Neuron (in vitro differentiated cells): Measurements from ENCODE around the gene TTC29.

Experiments used
- H2AFZ ChIP-seq: one replicate; pipeline ENCODE4 v1.6.1; 2013; ENCODE audit warnings: low read depth, mild to moderate bottlenecking, inconsistent platforms, low read length, moderate library complexity
- H3K27me3 ChIP-seq: one replicate; pipeline ENCODE4 v1.6.1; 2013; ENCODE audit warnings: low read length; ENCODE audit not compliant: insufficient read depth
- H3K36me3 ChIP-seq: one replicate; pipeline ENCODE4 v1.6.1; 2013; ENCODE audit warnings: low read length; ENCODE audit not compliant: insufficient read depth
- H3K4me1 ChIP-seq: one replicate; pipeline ENCODE4 v1.6.1; 2013; ENCODE audit warnings: low read length; ENCODE audit not compliant: insufficient read depth
- H3K4me3 ChIP-seq: 2 replicates; pipeline ENCODE4 v1.5.1; 2013; ENCODE audit warnings: mild to moderate bottlenecking, low read length, moderate library complexity
- H3K9me3 ChIP-seq: one replicate; pipeline ENCODE4 v1.6.1; 2013; ENCODE audit warnings: low read length

The TTC29 gene, protein sequence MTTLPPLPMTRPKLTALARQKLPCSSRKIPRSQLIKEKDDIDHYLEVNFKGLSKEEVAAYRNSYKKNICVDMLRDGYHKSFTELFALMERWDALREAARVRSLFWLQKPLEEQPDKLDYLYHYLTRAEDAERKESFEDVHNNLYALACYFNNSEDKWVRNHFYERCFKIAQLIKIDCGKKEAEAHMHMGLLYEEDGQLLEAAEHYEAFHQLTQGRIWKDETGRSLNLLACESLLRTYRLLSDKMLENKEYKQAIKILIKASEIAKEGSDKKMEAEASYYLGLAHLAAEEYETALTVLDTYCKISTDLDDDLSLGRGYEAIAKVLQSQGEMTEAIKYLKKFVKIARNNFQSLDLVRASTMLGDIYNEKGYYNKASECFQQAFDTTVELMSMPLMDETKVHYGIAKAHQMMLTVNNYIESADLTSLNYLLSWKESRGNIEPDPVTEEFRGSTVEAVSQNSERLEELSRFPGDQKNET

DNA sequence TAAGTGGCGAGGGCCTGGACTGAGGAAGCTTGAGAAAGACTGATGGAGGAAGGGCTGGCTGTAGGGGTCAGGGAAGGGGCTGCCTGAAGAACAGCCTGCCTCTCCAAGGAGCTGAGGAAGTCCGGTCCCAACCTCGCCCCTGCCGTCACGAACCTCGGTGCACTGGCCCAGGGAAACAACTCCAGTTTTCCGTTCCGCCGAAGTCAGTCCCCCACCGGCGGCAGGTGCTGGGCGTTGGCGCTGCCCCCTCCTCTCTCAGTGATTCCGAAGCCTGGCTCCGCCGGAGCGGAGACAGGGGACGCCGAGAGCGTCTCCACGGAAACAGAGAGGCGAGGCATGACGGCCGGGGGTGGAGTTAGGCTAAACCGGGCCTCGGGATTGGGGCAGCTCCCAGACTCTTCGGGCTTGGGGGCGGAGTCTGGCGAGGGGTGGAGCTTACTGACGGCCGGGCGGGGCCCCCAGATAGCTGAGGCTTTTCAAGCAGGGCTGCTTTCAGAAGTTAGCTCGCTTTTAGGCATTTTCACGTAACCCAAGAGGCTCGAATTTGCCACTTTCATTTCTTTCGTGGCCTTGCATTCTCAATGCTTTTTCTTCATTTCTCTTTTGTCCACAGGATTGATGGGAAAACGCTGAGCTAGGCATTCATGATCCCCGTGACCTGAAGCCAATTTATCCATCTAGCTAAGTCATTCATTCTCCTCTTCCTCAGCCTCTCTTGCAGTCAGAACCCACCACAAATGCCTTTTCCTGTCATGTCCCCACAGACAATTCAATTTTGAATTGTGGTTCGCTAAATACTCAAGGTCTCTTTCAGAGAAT lies at the start of gene TTC29:
Gene TTC29 (minus strand): TSS at position 309 of the 819 bp plus-strand sequence. CDS start 5,969 bp downstream, outside the sequence.
- Histone ChIP-seq H2AFZ (peak within 1 kb of the TSS; percentile 87), H3K4me3 (peak within 1 kb of the TSS; percentile 48), H3K27me3 (no peaks in the 10 kb centered on the region), H3K9me3 (no peaks in the 10 kb centered on the region), H3K4me1 (peaks cover 10% of the 10 kb centered on the region), H3K36me3 (no peaks in the 10 kb centered on the region)

DNA sequence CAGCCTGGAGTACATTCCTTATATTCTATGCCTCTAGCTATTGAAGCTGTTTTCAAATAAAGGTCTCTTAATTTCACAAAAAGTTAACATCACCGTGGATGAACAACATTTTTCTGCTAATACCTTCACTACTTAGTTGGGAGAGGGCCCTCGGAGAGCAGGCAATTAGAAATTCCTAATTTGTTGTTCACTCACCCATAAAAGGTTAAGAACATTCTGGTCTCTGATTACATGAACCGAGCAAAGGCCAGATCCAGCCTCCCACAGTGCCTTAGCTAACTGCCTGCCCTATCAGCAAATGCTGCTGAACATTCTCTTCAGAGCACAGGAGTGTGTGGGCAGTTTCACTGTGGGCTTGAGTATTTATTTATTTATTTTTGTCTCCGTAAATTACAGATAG lies 36.0 kb upstream of the TTC29 start:
- Histone ChIP-seq H3K4me3 (no peak overlapping the region), H3K36me3 (no peaks in the 10 kb centered on the region), H3K4me1 (no peaks in the 10 kb centered on the region), H2AFZ (no peak overlapping the region), H3K27me3 (no peaks in the 10 kb centered on the region), H3K9me3 (peaks cover 2% of the 10 kb centered on the region)

DNA sequence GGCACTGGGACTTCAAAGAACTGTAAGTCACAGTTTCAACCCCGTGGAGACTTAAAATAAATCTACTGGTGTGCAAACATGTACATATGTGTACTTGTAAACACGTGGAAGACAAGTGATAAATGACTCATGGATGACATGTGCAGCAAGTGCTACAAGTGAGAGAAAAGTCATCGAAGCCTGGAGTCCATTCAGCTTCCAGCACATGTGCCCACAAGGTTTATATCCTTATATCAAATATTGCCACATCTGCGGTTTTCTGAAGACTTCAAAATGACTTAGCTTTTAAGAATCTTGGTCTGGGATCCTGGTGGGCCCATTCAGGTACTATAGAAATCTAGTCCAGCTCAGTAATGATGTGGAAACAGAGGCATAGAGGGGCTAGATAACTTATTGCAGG lies 33.0 kb upstream of the TTC29 start:
- Histone ChIP-seq H3K36me3 (no peaks in the 10 kb centered on the region), H3K27me3 (no peaks in the 10 kb centered on the region), H2AFZ (no peak overlapping the region), H3K4me1 (no peaks in the 10 kb centered on the region), H3K9me3 (no peaks in the 10 kb centered on the region), H3K4me3 (no peak overlapping the region)

DNA sequence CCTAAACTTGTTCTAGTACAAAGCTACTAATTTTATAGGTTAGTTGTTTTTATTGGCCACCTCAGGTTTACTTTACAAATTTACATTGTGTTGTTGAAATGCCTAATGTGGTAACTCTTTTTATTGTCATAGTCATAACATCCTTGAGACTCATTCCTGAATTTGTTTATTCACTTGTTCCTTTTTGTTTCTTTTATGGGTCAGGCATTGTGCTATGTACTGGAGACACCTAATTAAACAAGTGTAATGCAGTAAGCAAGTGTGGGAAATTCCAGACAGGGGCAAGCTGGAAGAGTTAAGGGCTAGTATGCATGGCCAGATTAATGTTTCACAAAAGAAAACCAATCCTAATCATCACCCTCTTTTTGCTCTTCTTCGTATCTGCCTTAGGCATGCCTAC lies 30.5 kb upstream of the TTC29 start:
- no peaks in the 10 kb centered on the region for H3K9me3 ChIP-seq
- no peaks in the 10 kb centered on the region for H3K36me3 ChIP-seq
- H3K4me1 ChIP-seq, result no peaks in the 10 kb centered on the region
- H3K4me3 ChIP-seq, result no peak overlapping the region
- no peaks in the 10 kb centered on the region for H3K27me3 ChIP-seq
- no peak overlapping the region for H2AFZ ChIP-seq

DNA sequence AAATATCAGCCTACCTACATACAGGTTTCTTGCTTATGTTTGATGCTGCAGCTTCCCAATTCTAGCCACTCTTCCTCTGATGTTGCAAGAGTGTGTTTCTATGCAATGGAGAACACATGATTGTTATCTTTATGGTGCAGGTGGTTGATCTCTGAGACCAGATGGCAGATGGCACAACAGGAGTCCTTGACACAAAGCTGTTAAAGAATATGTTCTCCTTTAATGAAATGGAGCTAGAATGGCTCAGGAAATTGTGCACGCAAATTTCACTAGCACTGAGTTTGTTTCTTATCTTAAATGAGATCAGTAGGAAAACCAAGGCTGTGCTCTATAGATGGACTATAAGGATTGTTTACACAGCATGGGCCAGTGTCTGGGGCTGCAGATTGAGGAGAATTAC lies 29.9 kb upstream of the TTC29 start:
- Histone ChIP-seq H3K36me3 (no peaks in the 10 kb centered on the region), H3K4me3 (no peak overlapping the region), H3K9me3 (no peaks in the 10 kb centered on the region), H2AFZ (no peak overlapping the region), H3K27me3 (no peaks in the 10 kb centered on the region), H3K4me1 (no peaks in the 10 kb centered on the region)

DNA sequence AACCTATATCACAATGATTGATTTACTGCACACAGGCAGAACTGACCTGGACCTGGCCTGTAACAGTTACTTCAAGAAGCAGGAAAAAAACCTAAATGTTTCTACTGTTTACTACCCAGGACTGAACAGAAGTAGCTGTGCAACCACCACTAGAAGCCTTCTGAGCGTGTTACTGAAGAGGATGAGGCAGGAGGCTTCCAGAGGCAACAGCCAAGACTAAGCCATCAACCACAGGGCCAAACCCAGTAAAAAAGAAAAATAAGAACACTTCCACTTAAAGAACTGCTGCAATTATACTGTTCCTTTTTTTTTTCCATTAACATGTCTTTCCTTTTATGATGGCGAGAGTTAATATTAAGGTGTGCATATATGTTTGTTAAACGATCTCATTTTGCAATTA lies 29.4 kb upstream of the TTC29 start:
- Histone ChIP-seq H3K4me3 (no peak overlapping the region), H3K9me3 (no peaks in the 10 kb centered on the region), H3K4me1 (no peaks in the 10 kb centered on the region), H3K36me3 (no peaks in the 10 kb centered on the region), H2AFZ (no peak overlapping the region), H3K27me3 (no peaks in the 10 kb centered on the region)

DNA sequence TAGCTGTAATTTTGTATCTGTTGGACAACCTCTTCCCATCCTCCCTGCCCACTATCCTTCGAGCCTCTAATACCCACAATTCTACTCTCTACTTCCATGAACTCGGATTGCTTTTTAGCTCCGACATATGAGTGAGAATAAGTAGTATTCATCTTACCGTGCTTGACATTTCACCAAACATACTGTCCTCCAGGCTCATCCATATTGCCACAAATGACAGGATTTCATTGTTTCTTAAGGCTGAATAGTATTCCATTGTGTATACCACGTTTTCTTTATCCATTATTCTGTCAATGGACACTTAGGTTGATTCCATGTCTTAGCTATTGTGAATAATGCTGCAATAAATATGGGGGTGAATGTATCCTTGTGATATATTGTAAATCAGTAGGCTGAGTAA lies 26.4 kb upstream of the TTC29 start:
- Histone ChIP-seq H3K4me1 (no peaks in the 10 kb centered on the region), H2AFZ (no peak overlapping the region), H3K36me3 (no peaks in the 10 kb centered on the region), H3K9me3 (no peaks in the 10 kb centered on the region), H3K27me3 (no peaks in the 10 kb centered on the region), H3K4me3 (no peak overlapping the region)

DNA sequence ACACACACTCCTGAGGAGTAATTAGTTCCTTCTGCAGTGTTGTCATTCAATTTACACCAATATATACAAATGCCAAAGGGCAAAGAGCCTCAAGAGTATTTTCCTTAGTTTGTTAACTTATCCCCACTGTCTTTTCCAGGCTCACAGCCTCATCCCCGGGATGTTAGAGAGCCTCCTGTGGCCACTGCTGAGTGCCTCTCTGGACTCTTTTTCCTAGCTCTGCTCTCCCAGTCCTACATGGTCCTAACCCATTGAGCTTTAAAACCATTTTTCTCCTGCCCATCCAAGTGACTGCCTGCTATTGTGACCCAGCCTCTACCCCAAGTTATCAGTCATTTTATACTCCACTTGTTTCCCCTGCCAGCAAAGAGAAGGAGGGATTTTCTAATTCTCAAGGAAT lies 23.5 kb upstream of the TTC29 start:
- Histone ChIP-seq H3K27me3 (no peaks in the 10 kb centered on the region), H3K4me3 (no peak overlapping the region), H2AFZ (no peak overlapping the region), H3K36me3 (no peaks in the 10 kb centered on the region), H3K9me3 (no peaks in the 10 kb centered on the region), H3K4me1 (no peaks in the 10 kb centered on the region)

DNA sequence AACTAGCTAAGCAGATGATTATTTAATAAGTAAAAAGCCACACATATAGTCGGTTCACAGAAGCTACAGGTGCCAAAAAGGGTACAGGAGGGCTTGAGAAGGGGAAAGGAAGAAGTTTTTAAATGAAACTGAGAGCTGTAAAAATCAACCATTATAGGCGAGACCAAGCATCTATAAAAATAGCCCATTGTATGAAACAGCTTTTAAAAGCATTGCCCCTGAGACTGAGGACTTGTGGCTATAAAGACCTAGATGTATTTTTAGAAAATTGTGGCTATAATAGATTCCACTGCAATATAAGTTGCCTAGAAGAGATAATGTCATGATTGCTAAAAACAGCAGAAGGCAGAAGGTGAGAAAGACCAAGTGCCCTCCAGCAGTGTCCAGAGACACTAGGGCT lies 15.0 kb upstream of the TTC29 start:
- no peaks in the 10 kb centered on the region for H3K27me3 ChIP-seq
- H3K4me3 ChIP-seq, result no peak overlapping the region
- H3K4me1 ChIP-seq, result no peaks in the 10 kb centered on the region
- no peak overlapping the region for H2AFZ ChIP-seq
- no peaks in the 10 kb centered on the region for H3K9me3 ChIP-seq
- H3K36me3 ChIP-seq, result no peaks in the 10 kb centered on the region

DNA sequence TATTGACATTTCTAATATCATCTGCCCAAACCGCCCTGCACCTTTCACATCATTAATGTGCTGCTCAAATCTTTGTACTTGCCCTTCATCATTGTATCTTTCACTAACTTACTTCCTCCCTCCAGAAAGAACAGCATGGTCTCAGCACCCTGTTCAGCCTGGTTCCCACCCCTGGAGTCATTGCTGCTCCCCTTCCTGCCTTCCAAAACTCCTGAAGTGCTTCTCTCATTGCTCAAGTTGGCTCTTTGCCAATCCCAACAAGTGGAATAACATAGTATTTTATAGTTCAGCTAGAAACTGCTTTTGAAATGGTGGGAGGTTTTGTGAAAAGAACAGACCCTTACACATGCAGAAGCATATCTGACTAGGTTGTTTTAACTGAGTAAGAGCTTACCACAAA lies 14.0 kb upstream of the TTC29 start:
- Histone ChIP-seq H2AFZ (no peak overlapping the region), H3K9me3 (no peaks in the 10 kb centered on the region), H3K27me3 (no peaks in the 10 kb centered on the region), H3K36me3 (no peaks in the 10 kb centered on the region), H3K4me1 (no peaks in the 10 kb centered on the region), H3K4me3 (no peak overlapping the region)

DNA sequence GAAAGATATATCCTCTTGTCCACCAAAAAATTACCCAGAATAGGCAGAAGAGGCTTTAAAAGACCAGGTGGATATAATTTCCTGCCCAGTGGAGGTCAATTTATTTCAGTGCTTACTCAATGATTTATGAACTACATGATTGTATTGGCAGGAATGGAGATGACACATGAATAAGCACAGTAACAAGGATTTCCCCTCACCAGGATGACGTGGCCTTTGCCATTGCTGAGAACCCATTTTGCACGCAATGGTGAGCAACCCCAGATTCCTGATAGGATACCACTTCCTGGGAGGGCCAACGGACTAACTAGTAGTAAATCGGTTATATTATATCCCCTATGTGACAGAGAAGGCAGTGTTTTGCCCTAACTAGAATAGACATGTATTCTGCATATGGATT lies 11.6 kb upstream of the TTC29 start:
- Histone ChIP-seq H3K36me3 (no peaks in the 10 kb centered on the region), H3K4me1 (no peaks in the 10 kb centered on the region), H2AFZ (no peak overlapping the region), H3K4me3 (no peak overlapping the region), H3K27me3 (no peaks in the 10 kb centered on the region), H3K9me3 (no peaks in the 10 kb centered on the region)

DNA sequence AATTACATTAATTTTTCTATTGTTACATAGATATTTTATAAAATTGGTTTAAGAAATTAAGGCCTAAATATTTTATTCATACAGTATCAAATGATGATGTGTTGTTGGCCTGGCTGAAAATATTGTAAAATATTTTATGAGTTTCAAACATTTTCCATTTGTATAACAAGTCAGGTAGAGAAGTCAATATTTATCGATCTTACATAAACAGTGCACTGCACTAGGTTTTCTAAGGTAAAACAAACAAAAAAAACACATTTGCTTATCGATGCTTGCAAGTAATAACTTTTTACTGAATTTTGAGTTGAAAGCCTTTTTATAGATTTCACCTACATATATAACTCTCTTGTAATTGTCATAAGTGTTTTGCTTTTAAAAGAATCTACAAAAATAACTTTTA lies 7.2 kb upstream of the TTC29 start:
- Histone ChIP-seq H3K36me3 (no peaks in the 10 kb centered on the region), H3K9me3 (no peaks in the 10 kb centered on the region), H3K4me1 (no peaks in the 10 kb centered on the region), H2AFZ (no peak overlapping the region), H3K4me3 (no peak overlapping the region), H3K27me3 (no peaks in the 10 kb centered on the region)

DNA sequence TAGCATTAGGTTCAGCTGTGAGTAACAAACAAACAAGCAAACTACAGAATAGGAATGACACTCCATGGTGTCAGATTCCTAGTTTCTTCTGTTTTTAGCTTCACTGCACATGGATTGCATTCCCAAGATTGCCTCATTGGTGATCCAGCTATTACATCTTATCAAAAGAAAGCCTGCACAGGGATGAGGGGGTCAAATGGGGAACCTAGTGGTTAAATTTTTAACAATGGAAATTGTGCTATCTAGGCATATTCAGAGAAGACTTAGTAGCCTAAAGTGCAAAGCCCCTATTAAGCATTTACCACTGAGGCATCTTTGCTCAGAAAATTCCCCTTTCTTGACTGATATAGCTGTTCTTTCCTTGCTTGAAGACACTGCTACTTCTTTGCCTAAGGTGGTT lies 3.9 kb upstream of the TTC29 start:
- H2AFZ ChIP-seq, result no peak overlapping the region
- H3K9me3 ChIP-seq, result no peaks in the 10 kb centered on the region
- no peaks in the 10 kb centered on the region for H3K36me3 ChIP-seq
- H3K4me3 ChIP-seq, result no peak overlapping the region
- no peaks in the 10 kb centered on the region for H3K27me3 ChIP-seq
- H3K4me1 ChIP-seq, result peaks cover 10% of the 10 kb centered on the region
